Mesendoderm (in vitro differentiated cells): ENCODE measurements around the gene SPOCK3.

ENCODE experiments used
- DNase-seq: peaks from one replicate; pipeline ENCODE4 v3.0.0; 2013
- H2AK5ac ChIP-seq: 2 replicates; pipeline ENCODE4 v1.6.1; 2013; ENCODE audit warnings: low read length, inconsistent platforms
- H2BK120ac ChIP-seq: 2 replicates; pipeline ENCODE4 v1.6.1; 2013; ENCODE audit warnings: low read depth, mild to moderate bottlenecking, low read length, moderate library complexity, mixed read lengths
- H2BK15ac ChIP-seq: replicated peaks from 2 replicates; pipeline ENCODE4 v1.6.1; 2013; ENCODE audit warnings: low read depth, mild to moderate bottlenecking, moderate library complexity
- H2BK5ac ChIP-seq: 2 replicates; pipeline ENCODE4 v1.6.1; 2013; ENCODE audit warnings: low read length, inconsistent platforms
- H3K18ac ChIP-seq: 2 replicates; pipeline ENCODE4 v1.6.1; 2013; ENCODE audit warnings: mild to moderate bottlenecking, low read length, mixed read lengths
- H3K23ac ChIP-seq: one replicate; pipeline ENCODE4 v1.6.1; 2013; ENCODE audit warnings: low read length
- H3K27ac ChIP-seq: 2 replicates; pipeline ENCODE4 v1.5.1; 2013; ENCODE audit warnings: low read depth, mild to moderate bottlenecking, inconsistent platforms, low read length, moderate library complexity
- H3K27me3 ChIP-seq: 2 replicates; pipeline ENCODE4 v1.6.1; 2013; ENCODE audit warnings: low read length, control low read depth, mild to moderate bottlenecking, inconsistent platforms; ENCODE audit not compliant: insufficient read depth, poor library complexity
- H3K36me3 ChIP-seq: 2 replicates; pipeline ENCODE4 v1.6.1; 2013; ENCODE audit warnings: low read length, inconsistent platforms; ENCODE audit not compliant: control insufficient read depth, insufficient read depth
- H3K4ac ChIP-seq: one replicate; pipeline ENCODE4 v1.6.1; 2013; ENCODE audit warnings: low read depth, mild to moderate bottlenecking, low read length, moderate library complexity
- H3K4me1 ChIP-seq: 2 replicates; pipeline ENCODE4 v1.6.1; 2013; ENCODE audit warnings: low read depth, low read length, inconsistent platforms; ENCODE audit not compliant: control insufficient read depth
- H3K4me2 ChIP-seq: 2 replicates; pipeline ENCODE4 v1.6.1; 2013; ENCODE audit warnings: low read length
- H3K4me3 ChIP-seq: 2 replicates; pipeline ENCODE4 v1.5.1; 2013; ENCODE audit warnings: mild to moderate bottlenecking, low read length
- H3K56ac ChIP-seq: one replicate; pipeline ENCODE4 v1.6.1; 2013; ENCODE audit warnings: low read length
- H3K79me1 ChIP-seq: 2 replicates; pipeline ENCODE4 v1.6.1; 2013; ENCODE audit warnings: low read length, inconsistent platforms
- H3K79me2 ChIP-seq: 2 replicates; pipeline ENCODE4 v1.6.1; 2013; ENCODE audit warnings: mild to moderate bottlenecking, low read length; ENCODE audit not compliant: control insufficient read depth, insufficient read depth
- H3K9ac ChIP-seq: 2 replicates; pipeline ENCODE4 v1.6.1; 2013; ENCODE audit warnings: low read length, inconsistent platforms
- H4K5ac ChIP-seq: one replicate; pipeline ENCODE4 v1.6.1; 2013; ENCODE audit warnings: low read length
- H4K8ac ChIP-seq: one replicate; pipeline ENCODE4 v1.6.1; 2013; ENCODE audit warnings: low read depth, mild to moderate bottlenecking, control low read depth, low read length, moderate library complexity
- WGBS: extraction: QIAGEN DNeasy Blood & Tissue Kit; methylation state at CpG from one replicate; pipeline ENCODE4 v1.1.7; 2013; ENCODE audit warnings: low lambda C conversion rate, missing lambda C conversion rate; ENCODE audit not compliant: insufficient coverage; ENCODE audit errors: extremely low coverage; 5-methylcytosine and 5-hydroxymethylcytosine counted together

The SPOCK3 gene

GRCh38 chr4:167079762-167080161 lies 154.5 kb downstream of the SPOCK3 start:
- no peak for DNase-seq
- Histone ChIP-seq H3K27ac (no peak overlapping the region), H3K56ac (no peak overlapping the region), H4K5ac (no peak overlapping the region), H3K18ac (no peak overlapping the region), H4K8ac (no peak overlapping the region), H3K9ac (no peak overlapping the region), H2AK5ac (no peak overlapping the region), H2BK5ac (no peak overlapping the region), H3K4ac (no peak overlapping the region), H3K79me1 (no peaks in the 10 kb centered on the region), H3K36me3 (no peaks in the 10 kb centered on the region), H3K4me3 (no peak overlapping the region), H2BK120ac (no peak overlapping the region), H3K23ac (no peak overlapping the region), H3K27me3 (no peaks in the 10 kb centered on the region), H2BK15ac (no peak overlapping the region), H3K4me1 (no peaks in the 10 kb centered on the region), H3K4me2 (no peak overlapping the region), H3K79me2 (no peaks in the 10 kb centered on the region)

- Histone ChIP-seq H3K18ac (no peak overlapping the region), H3K36me3 (no peaks in the 10 kb centered on the region), H3K56ac (no peak overlapping the region), H3K4me1 (no peaks in the 10 kb centered on the region), H3K79me2 (no peaks in the 10 kb centered on the region), H2BK15ac (no peak overlapping the region), H4K8ac (no peak overlapping the region), H3K4me2 (no peak overlapping the region), H2BK120ac (no peak overlapping the region), H3K4ac (no peak overlapping the region), H3K23ac (no peak overlapping the region), H3K27ac (no peak overlapping the region), H4K5ac (no peak overlapping the region), H2BK5ac (no peak overlapping the region), H3K9ac (no peak overlapping the region), H3K79me1 (no peaks in the 10 kb centered on the region), H2AK5ac (no peak overlapping the region), H3K4me3 (no peak overlapping the region), H3K27me3 (no peaks in the 10 kb centered on the region)
- WGBS: no CpG with 5 or more reads among the region's 1 CpG
- DNase-seq: no peak
Observed at GRCh38 chr4:167052631-167053091, 181.6 kb downstream of the SPOCK3 start.

GRCh38 chr4:167049257-167049656 lies 185.0 kb downstream of the SPOCK3 start:
- no peak overlapping the region for H3K23ac ChIP-seq
- H4K5ac ChIP-seq: no peak overlapping the region
- H2AK5ac ChIP-seq: no peak overlapping the region
- no peak overlapping the region for H3K4me2 ChIP-seq
- no peak overlapping the region for H3K18ac ChIP-seq
- no peak overlapping the region for H2BK5ac ChIP-seq
- no CpG with 5 or more reads among the region's 3 CpGs for WGBS
- no peak overlapping the region for H3K56ac ChIP-seq
- H3K79me1 ChIP-seq: no peaks in the 10 kb centered on the region
- H3K36me3 ChIP-seq: no peaks in the 10 kb centered on the region
- H3K4me1 ChIP-seq: no peaks in the 10 kb centered on the region
- H3K4me3 ChIP-seq: no peak overlapping the region
- H3K4ac ChIP-seq: no peak overlapping the region
- H3K79me2 ChIP-seq: no peaks in the 10 kb centered on the region
- no peak for DNase-seq
- H3K9ac ChIP-seq: no peak overlapping the region
- H3K27me3 ChIP-seq: no peaks in the 10 kb centered on the region
- H2BK120ac ChIP-seq: no peak overlapping the region
- H4K8ac ChIP-seq: no peak overlapping the region
- H2BK15ac ChIP-seq: no peak overlapping the region
- H3K27ac ChIP-seq: no peak overlapping the region

GRCh38 chr4:167041524-167041923 lies 192.8 kb downstream of the SPOCK3 start:
- H3K4me2 ChIP-seq: no peak overlapping the region
- no peak for DNase-seq
- no peaks in the 10 kb centered on the region for H3K36me3 ChIP-seq
- H4K8ac ChIP-seq: no peak overlapping the region
- no peak overlapping the region for H4K5ac ChIP-seq
- no peak overlapping the region for H3K9ac ChIP-seq
- no peaks in the 10 kb centered on the region for H3K79me1 ChIP-seq
- H2BK120ac ChIP-seq: no peak overlapping the region
- H3K79me2 ChIP-seq: no peaks in the 10 kb centered on the region
- H3K27ac ChIP-seq: no peak overlapping the region
- no peak overlapping the region for H3K18ac ChIP-seq
- H3K4me1 ChIP-seq: no peaks in the 10 kb centered on the region
- no peak overlapping the region for H3K56ac ChIP-seq
- H3K27me3 ChIP-seq: no peaks in the 10 kb centered on the region
- H3K4me3 ChIP-seq: no peak overlapping the region
- no peak overlapping the region for H3K4ac ChIP-seq
- H2BK5ac ChIP-seq: no peak overlapping the region
- WGBS: no CpG with 5 or more reads among the region's 1 CpG
- H2AK5ac ChIP-seq: no peak overlapping the region
- no peak overlapping the region for H3K23ac ChIP-seq
- no peak overlapping the region for H2BK15ac ChIP-seq

GRCh38 chr4:167035390-167035789 lies 198.9 kb downstream of the SPOCK3 start:
- no peak overlapping the region for H2AK5ac ChIP-seq
- H3K79me2 ChIP-seq: no peaks in the 10 kb centered on the region
- H3K4me1 ChIP-seq: no peaks in the 10 kb centered on the region
- no peak overlapping the region for H2BK120ac ChIP-seq
- no peak overlapping the region for H4K8ac ChIP-seq
- no peaks in the 10 kb centered on the region for H3K27me3 ChIP-seq
- H4K5ac ChIP-seq: no peak overlapping the region
- no peak overlapping the region for H3K23ac ChIP-seq
- H2BK15ac ChIP-seq: no peak overlapping the region
- no peak overlapping the region for H3K27ac ChIP-seq
- H3K18ac ChIP-seq: no peak overlapping the region
- DNase-seq: peak; percentile 25
- no peak overlapping the region for H2BK5ac ChIP-seq
- WGBS: no CpG with 5 or more reads among the region's 3 CpGs
- H3K56ac ChIP-seq: no peak overlapping the region
- H3K4me2 ChIP-seq: no peak overlapping the region
- no peaks in the 10 kb centered on the region for H3K36me3 ChIP-seq
- no peaks in the 10 kb centered on the region for H3K79me1 ChIP-seq
- H3K4me3 ChIP-seq: no peak overlapping the region
- no peak overlapping the region for H3K9ac ChIP-seq
- H3K4ac ChIP-seq: no peak overlapping the region

DNA sequence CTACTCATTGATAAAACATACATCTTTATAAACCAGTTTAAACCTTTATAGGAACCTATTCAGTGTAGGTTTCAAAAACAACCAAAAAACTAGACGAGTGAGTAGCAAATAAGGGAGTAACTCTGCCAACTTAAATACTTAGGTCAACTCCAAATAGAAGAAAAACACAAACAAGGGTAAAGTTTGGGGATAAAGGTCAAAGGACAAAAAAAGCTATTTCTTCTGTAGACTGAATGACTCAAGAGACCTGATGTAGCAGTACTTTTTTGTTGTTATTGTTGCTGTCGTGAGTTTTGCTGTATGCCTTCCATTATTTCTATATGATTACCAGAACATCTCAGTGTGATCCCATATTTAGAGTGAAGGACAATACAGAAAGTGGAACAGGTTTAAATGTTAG lies 199.3 kb downstream of the SPOCK3 start:
- Histone ChIP-seq H2BK15ac (no peak overlapping the region), H3K4me1 (no peaks in the 10 kb centered on the region), H3K4me2 (no peak overlapping the region), H3K18ac (no peak overlapping the region), H3K79me1 (no peaks in the 10 kb centered on the region), H3K36me3 (no peaks in the 10 kb centered on the region), H3K27ac (no peak overlapping the region), H2AK5ac (no peak overlapping the region), H4K5ac (no peak overlapping the region), H3K4me3 (no peak overlapping the region), H3K9ac (no peak overlapping the region), H2BK120ac (no peak overlapping the region), H2BK5ac (no peak overlapping the region), H3K79me2 (no peaks in the 10 kb centered on the region), H3K4ac (no peak overlapping the region), H3K56ac (no peak overlapping the region), H3K23ac (no peak overlapping the region), H3K27me3 (no peaks in the 10 kb centered on the region), H4K8ac (no peak overlapping the region)
- WGBS: no CpG with 5 or more reads among the region's 2 CpGs
- no peak for DNase-seq
